Spleen (tissue), 11 donors: Measurements from ENCODE around the gene TMEM19. TPM values are rescaled to one million over a fixed set of nuclear protein-coding genes. Genes with fewer than 3 reads are reported as not detected.

Experiments used
- DNase-seq: peaks from one replicate; pipeline ENCODE4 v3.0.0-alpha.2; 2020
- H3K27ac ChIP-seq, 8 donors: fragments of 200-600 bp; sonication (generic) in 7 of 8; 1 replicate in 4 of 8; 2 replicates in 4 of 8; pipeline versions ENCODE4 v1.5.0 to v1.8.0; 2016 to 2021; ENCODE audit warnings: inconsistent platforms in 4 of 8, mild to moderate bottlenecking in 4 of 8, moderate library complexity in 1 of 8
- H3K27me3 ChIP-seq, 7 donors: fragments of 200-600 bp; sonication (generic) in 6 of 7; replicated peaks in 1 of 7; 1 replicate in 4 of 7; 2 replicates in 3 of 7; pipeline versions ENCODE4 v1.5.0 to v1.8.0; 2016 to 2021; ENCODE audit warnings: inconsistent platforms in 3 of 7, mild to moderate bottlenecking in 1 of 7
- H3K36me3 ChIP-seq, 6 donors: fragments of 200-600 bp; sonication (generic) in 5 of 6; 1 replicate in 4 of 6; 2 replicates in 2 of 6; pipeline versions ENCODE4 v1.5.0 to v1.8.0; 2016 to 2021; ENCODE audit warnings: inconsistent platforms in 2 of 6
- H3K4me1 ChIP-seq, 6 donors: fragments of 200-600 bp; sonication (generic) in 5 of 6; 1 replicate in 3 of 6; 2 replicates in 3 of 6; pipeline versions ENCODE4 v1.5.0 to v1.8.0; 2016 to 2021; ENCODE audit warnings: inconsistent platforms in 3 of 6
- H3K4me3 ChIP-seq, 8 donors: fragments of 200-600 bp; sonication (generic) in 7 of 8; 1 replicate in 4 of 8; 2 replicates in 4 of 8; pipeline versions ENCODE4 v1.5.0 to v1.8.0; 2016 to 2021; ENCODE audit warnings: inconsistent platforms in 4 of 8, mild to moderate bottlenecking in 4 of 8, moderate library complexity in 2 of 8
- H3K9me3 ChIP-seq, 8 donors: fragments of 200-600 bp; sonication (generic) in 7 of 8; 1 replicate in 4 of 8; 2 replicates in 4 of 8; pipeline versions ENCODE4 v1.5.0 to v1.8.0; 2016 to 2021; ENCODE audit warnings: inconsistent platforms in 4 of 8
- CTCF ChIP-seq, 11 experiments: fragments of 200-600 bp in 7 of 11; fragments of 450-650 bp in 4 of 11; sonication (generic) in 4 of 11; IDR thresholded peaks in 8 of 11; conservative IDR thresholded peaks in 3 of 11; 1 replicate in 7 of 11; 2 replicates in 4 of 11; pipeline versions ENCODE4 v1.4.0 to v1.8.0; 2016 to 2021; ENCODE audit warnings: antibody characterized with exemption in 11 of 11, inconsistent platforms in 4 of 11, mild to moderate bottlenecking in 1 of 11
- POLR2A ChIP-seq, 3 donors: fragments of 450-650 bp; IDR thresholded peaks; one replicate each; pipeline ENCODE4 v1.5.1; 2017; ENCODE audit warnings: antibody characterized with exemption in 3 of 3, mild to moderate bottlenecking in 1 of 3
- POLR2AphosphoS5 ChIP-seq, 3 donors: sonication (generic); formaldehyde crosslinking; IDR thresholded peaks; one replicate each; pipeline ENCODE4 v1.5.1; 2017; ENCODE audit warnings: antibody characterized with exemption in 3 of 3
- WGBS, 5 donors: extraction: QIAGEN DNeasy Blood & Tissue Kit in 3 of 5; methylation state at CpG; one replicate each; pipeline versions ENCODE4 v1.1.5 to v1.1.7; 2013 to 2018; 5-methylcytosine and 5-hydroxymethylcytosine counted together
- intact Hi-C: fragments of 100-400 bp; cut with DNase I; formaldehyde crosslinking; loops from one replicate; pipeline ENCODE4 v1.15.0; 2023; ENCODE audit warnings: low total_unique reads
- polyA plus RNA-seq, 3 donors: library from polyadenylated mRNA; stranded (reverse); fragments of 200-250 nt; gene quantifications; one replicate each; pipeline ENCODE4 v1.2.1, GENCODE V29; 2013
- total RNA-seq, 7 donors: library from RNA; depleted of rRNA in 3 of 7; stranded (reverse); fragments of >200 nt in 3 of 7; fragmentation: NEBNext Ultra II Directional in 4 of 7; extraction: Animal tissue kit (Norgen Biotek cat#: 25700) in 4 of 7; gene quantifications; one replicate each; pipeline versions ENCODE4 v1.1.0 to v1.2.1, GENCODE V29; 2016 to 2021
- donor health status: healthy with polysubstance abuse.
- donor health status: DM: no; HTN: no; CAD: no; lungs with moderate emphysema.
- donor health status: DM: no; HTN: no; CAD: no.
- donor health status: Bipolar disorder and iron deficiency.
- donor health status: healthy.
- donor health status: DM: no; HTN: no; CAD: no.
- donor health status: DM: yes; HTN: yes; CAD: no.

Gene TMEM19
- total and polyA plus RNA-seq, 10 donors, result 15.0 to 42.4 (median 29.6) TPM

GRCh38 chr12:71666259-71666658 is 19.6 kb upstream of the TMEM19 start:
- TF ChIP-seq POLR2AphosphoS5 (IDR thresholded peaks at IDR 0.05) (no peak), CTCF (IDR thresholded peaks at IDR 0.05 in 8 of 11, conservative IDR thresholded peaks at IDR 0.05 in 3 of 11) (no peak), POLR2A (IDR thresholded peaks at IDR 0.05) (no peak)
- no peaks in the 10 kb centered on the region for H3K27me3 ChIP-seq
- H3K4me3 ChIP-seq, result no peak overlapping the region
- no peak for DNase-seq
- peaks cover 14 to 36% (median 28%) of the 10 kb centered on the region in 6 donors for H3K4me1 ChIP-seq
- peak overlapping the region in 1 of 8 donors; percentile 99 for H3K27ac ChIP-seq
- intact Hi-C loops, result no loop called here
- no peaks in the 10 kb centered on the region for H3K9me3 ChIP-seq
- WGBS, 5 donors, result 90 to 99% (median 98%) methylated on average over 5 of the region's 5 CpGs
- peaks cover 0 to 2% (median 0%) of the 10 kb centered on the region in 6 donors for H3K36me3 ChIP-seq

GRCh38 chr12:71671311-71671710 is 14.6 kb upstream of the TMEM19 start:
- no peak for DNase-seq
- Histone ChIP-seq H3K4me1 (peaks cover 0 to 4% (median 0%) of the 10 kb centered on the region in 6 donors), H3K27ac (no peak overlapping the region), H3K4me3 (no peak overlapping the region), H3K9me3 (no peaks in the 10 kb centered on the region), H3K27me3 (no peaks in the 10 kb centered on the region), H3K36me3 (no peaks in the 10 kb centered on the region)
- intact Hi-C loops, result no loop called here
- TF ChIP-seq CTCF (IDR thresholded peaks at IDR 0.05 in 8 of 11, conservative IDR thresholded peaks at IDR 0.05 in 3 of 11) (no peak), POLR2AphosphoS5 (IDR thresholded peaks at IDR 0.05) (no peak), POLR2A (IDR thresholded peaks at IDR 0.05) (no peak)

- Histone ChIP-seq H3K27ac (no peak overlapping the region), H3K27me3 (no peaks in the 10 kb centered on the region), H3K4me3 (no peak overlapping the region), H3K36me3 (peaks cover 0 to 1% (median 0%) of the 10 kb centered on the region in 6 donors), H3K4me1 (no peaks in the 10 kb centered on the region), H3K9me3 (no peaks in the 10 kb centered on the region)
- DNase-seq, result no peak
- intact Hi-C loops, result no loop called here
- TF ChIP-seq CTCF (IDR thresholded peaks at IDR 0.05 in 8 of 11, conservative IDR thresholded peaks at IDR 0.05 in 3 of 11) (no peak), POLR2AphosphoS5 (IDR thresholded peaks at IDR 0.05) (no peak), POLR2A (IDR thresholded peaks at IDR 0.05) (no peak)
- WGBS, 5 donors, result 81 to 100% (median 94%) methylated on average over 1 of the region's 1 CpG
Observed at GRCh38 chr12:71671816-71672215, 14.1 kb upstream of the TMEM19 start.

- Histone ChIP-seq H3K9me3 (no peaks in the 10 kb centered on the region), H3K27ac (no peak overlapping the region), H3K4me3 (no peak overlapping the region), H3K4me1 (peaks cover 10 to 30% (median 21%) of the 10 kb centered on the region in 6 donors), H3K27me3 (no peaks in the 10 kb centered on the region), H3K36me3 (no peaks in the 10 kb centered on the region)
- intact Hi-C loops, result loop anchor here (10.0 kb wide), 1 partner anchor 72 kb away; the partner anchor contains the start of gene RAB21
- no peak for DNase-seq
- TF ChIP-seq CTCF (IDR thresholded peaks at IDR 0.05 in 8 of 11, conservative IDR thresholded peaks at IDR 0.05 in 3 of 11), result no peak
- no peak for TF ChIP-seq POLR2AphosphoS5 (IDR thresholded peaks at IDR 0.05)
- TF ChIP-seq POLR2A (IDR thresholded peaks at IDR 0.05), result no peak
- WGBS, 5 donors, result 93 to 100% (median 98%) methylated on average over 1 of the region's 1 CpG
Observed at GRCh38 chr12:71682466-71682865, 3.4 kb upstream of the TMEM19 start.
